GM23338 (cell line): ENCODE measurements around the gene FAM131B. TPM values are rescaled to one million over a fixed set of nuclear protein-coding genes. Genes with fewer than 3 reads are reported as not detected.

Experiments used
- ATAC-seq: fragments of 200-7000 bp; cut with Tn5 transposase; 3 replicates; pipeline ENCODE4 v1.9.1; 2020
- DNase-seq: peaks from one replicate; pipeline ENCODE4 v3.0.0-alpha.2; 2015; ENCODE audit warnings: low spot score
- H2AFZ ChIP-seq: fragments of 200-600 bp; sonication (generic); 2 replicates; pipeline ENCODE4 v1.8.0; 2016; ENCODE audit warnings: antibody characterized with exemption, mild to moderate bottlenecking, moderate library complexity
- H3F3A ChIP-seq: fragments of 200-600 bp; sonication (generic); replicated peaks from 2 replicates; pipeline ENCODE4 v1.8.0; 2017; ENCODE audit warnings: antibody characterized with exemption, mixed run types, low read depth
- H3K27ac ChIP-seq: fragments of 200-600 bp; sonication (generic); 2 replicates; pipeline ENCODE4 v1.6.1; 2016; ENCODE audit warnings: low read depth
- H3K27me3 ChIP-seq: fragments of 200-600 bp; sonication (generic); 2 replicates; pipeline ENCODE4 v1.8.0; 2016; ENCODE audit warnings: mild to moderate bottlenecking, mixed run types, moderate library complexity; ENCODE audit not compliant: insufficient read depth
- H3K36me3 ChIP-seq: fragments of 200-600 bp; sonication (generic); 2 replicates; pipeline ENCODE4 v1.8.0; 2016; ENCODE audit warnings: mild to moderate bottlenecking; ENCODE audit not compliant: insufficient read depth
- H3K4me1 ChIP-seq: fragments of 200-600 bp; sonication (generic); 2 replicates; pipeline ENCODE4 v1.8.0; 2016; ENCODE audit warnings: mild to moderate bottlenecking, moderate library complexity; ENCODE audit not compliant: insufficient read depth
- H3K4me2 ChIP-seq: fragments of 200-600 bp; sonication (generic); 2 replicates; pipeline ENCODE4 v1.7.1; 2017; ENCODE audit warnings: mixed run types
- H3K4me3 ChIP-seq: fragments of 200-600 bp; sonication (generic); 2 replicates; pipeline ENCODE4 v1.6.1; 2016; ENCODE audit warnings: mixed run types
- H3K79me2 ChIP-seq: fragments of 200-600 bp; sonication (generic); replicated peaks from 2 replicates; pipeline ENCODE4 v1.8.0; 2017; ENCODE audit warnings: mild to moderate bottlenecking; ENCODE audit not compliant: insufficient read depth
- H3K9me2 ChIP-seq: fragments of 200-600 bp; sonication (generic); 2 replicates; pipeline ENCODE4 v1.8.0; 2017; ENCODE audit not compliant: insufficient read depth
- H4K20me1 ChIP-seq: fragments of 200-600 bp; sonication (generic); replicated peaks from 2 replicates; pipeline ENCODE4 v1.8.0; 2017; ENCODE audit warnings: mild to moderate bottlenecking; ENCODE audit not compliant: insufficient read depth
- H3K27ac Mint-ChIP-seq: 2 replicates; pipeline ENCODE4 v1.8.0; 2020; ENCODE audit warnings: inconsistent platforms, mild to moderate bottlenecking, moderate library complexity, mixed read lengths
- H3K27me3 Mint-ChIP-seq: 3 replicates; pipeline ENCODE4 v1.8.0; 2022; ENCODE audit warnings: low read depth, mild to moderate bottlenecking, moderate library complexity, mixed read lengths, inconsistent platforms; ENCODE audit not compliant: insufficient read depth, poor library complexity
- H3K36me3 Mint-ChIP-seq: 3 replicates; pipeline ENCODE4 v1.8.0; 2021; ENCODE audit warnings: low read depth, mild to moderate bottlenecking, inconsistent platforms, moderate library complexity, mixed read lengths
- H3K4me1 Mint-ChIP-seq: 3 replicates; pipeline ENCODE4 v1.8.0; 2020; ENCODE audit warnings: mild to moderate bottlenecking, inconsistent platforms, mixed read lengths
- H3K4me3 Mint-ChIP-seq: 3 replicates; pipeline ENCODE4 v1.8.0; 2021; ENCODE audit warnings: moderate library complexity, mild to moderate bottlenecking, inconsistent platforms, mixed read lengths
- H3K9me3 Mint-ChIP-seq: 3 replicates; pipeline ENCODE4 v1.8.0; 2020; ENCODE audit warnings: moderate library complexity, mild to moderate bottlenecking, inconsistent platforms, mixed read lengths
- CREB1 ChIP-seq: fragments of 250-450 bp; sonication (Bioruptor Pico); IDR thresholded peaks from 2 replicates; pipeline ENCODE4 v1.5.0; 2020; ENCODE audit warnings: low read depth, mild to moderate bottlenecking, moderate library complexity
- EZH2 ChIP-seq: fragments of 200-600 bp; sonication (generic); IDR thresholded peaks from one replicate; pipeline ENCODE4 v1.8.0; 2017; ENCODE audit warnings: antibody characterized with exemption, mild to moderate bottlenecking, low read depth; ENCODE audit not compliant: unreplicated experiment
- EZH2phosphoT487 ChIP-seq: fragments of 200-600 bp; sonication (generic); IDR thresholded peaks from one replicate; pipeline ENCODE4 v1.8.1; 2018; ENCODE audit warnings: antibody characterized with exemption; ENCODE audit not compliant: unreplicated experiment
- JUNB ChIP-seq: IDR thresholded peaks from one replicate; pipeline ENCODE4 v1.6.1; 2016; ENCODE audit warnings: antibody characterized with exemption; ENCODE audit not compliant: unreplicated experiment
- NANOG ChIP-seq: IDR thresholded peaks from 2 replicates; pipeline ENCODE4 v1.6.1; 2016; ENCODE audit warnings: antibody characterized with exemption, borderline replicate concordance
- POLR2AphosphoS5 ChIP-seq: IDR thresholded peaks from 2 replicates; pipeline ENCODE4 v1.6.1; 2016; ENCODE audit warnings: antibody characterized with exemption, low read depth
- STAT1 ChIP-seq: IDR thresholded peaks from one replicate; pipeline ENCODE4 v1.6.1; 2016; ENCODE audit warnings: antibody characterized with exemption; ENCODE audit not compliant: unreplicated experiment
- ZNF114 ChIP-seq: fragments of 250-450 bp; sonication (Bioruptor Pico); IDR thresholded peaks from 2 replicates; pipeline ENCODE4 v1.5.0; 2020; ENCODE audit warnings: mild to moderate bottlenecking, moderate library complexity
- ZNF331 ChIP-seq: fragments of 250-450 bp; sonication (Bioruptor Pico); IDR thresholded peaks from 2 replicates; pipeline ENCODE4 v1.5.0; 2020; ENCODE audit warnings: low read depth, mild to moderate bottlenecking, moderate library complexity
- polyA plus RNA-seq: library from polyadenylated mRNA; unstranded; fragments of >200 nt; fragmentation: Nextera tagmentation; extraction: Ambion mirVana; gene quantifications from 2 replicates; pipeline ENCODE4 v1.2.1, GENCODE V29; 2016
- total RNA-seq: library from RNA; depleted of rRNA; stranded (reverse); fragments of >200 nt; shearing (Covaris generic); gene quantifications from 2 replicates; pipeline ENCODE4 v1.2.3, GENCODE V29; 2014
- TF ChIP-seq, protein P1 (sequence below): fragments of 250-450 bp; sonication (Bioruptor Pico); IDR thresholded peaks from 2 replicates; pipeline ENCODE4 v1.5.0; 2020; ENCODE audit warnings: mild to moderate bottlenecking, moderate library complexity
- TF ChIP-seq, protein P2 (sequence below): IDR thresholded peaks from one replicate; pipeline ENCODE4 v1.6.1; 2018; ENCODE audit warnings: antibody characterized with exemption; ENCODE audit not compliant: unreplicated experiment
- TF ChIP-seq, protein P3 (sequence below), 2 experiments: fragments of 200-600 bp in 1 of 2; sonication (generic) in 1 of 2; conservative IDR thresholded peaks; 2 replicates each; pipeline versions ENCODE4 v1.5.1 to v1.6.1; 2016 to 2017; ENCODE audit warnings: antibody characterized with exemption in 2 of 2, low read depth in 2 of 2, mild to moderate bottlenecking in 2 of 2, moderate library complexity in 1 of 2
- TF ChIP-seq, protein P4 (sequence below): IDR thresholded peaks from 2 replicates; pipeline ENCODE4 v1.6.1; 2016; ENCODE audit warnings: antibody characterized with exemption

Gene FAM131B
- total and polyA plus RNA-seq, 2 experiments from 2014 or later = 4.7 to 30.2 TPM

DNA sequence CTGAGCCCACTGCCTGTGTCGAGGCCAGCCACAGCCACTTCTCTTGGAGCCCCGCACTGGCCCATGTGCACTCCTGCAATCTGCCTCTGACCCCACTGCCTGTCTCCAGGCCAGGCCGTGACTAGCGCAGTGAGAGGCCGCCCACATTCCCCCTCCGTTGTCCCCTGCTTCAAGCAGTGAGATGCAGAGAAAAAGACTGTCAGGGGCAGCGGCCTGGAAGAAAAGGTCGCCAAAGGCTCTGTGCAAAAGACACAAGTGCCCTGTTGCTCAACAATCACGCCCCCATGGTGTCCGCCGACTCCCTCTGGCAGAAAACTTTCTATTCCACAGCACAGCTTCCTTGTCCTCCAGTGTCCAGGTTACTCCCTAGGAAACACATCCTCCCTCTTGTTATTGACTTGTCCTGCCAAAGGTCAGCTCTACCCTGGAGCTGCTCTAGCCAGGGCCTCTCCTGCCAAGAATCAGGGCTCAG lies 9.9 kb downstream of the FAM131B start:
- Histone ChIP-seq H3F3A (no peaks in the 10 kb centered on the region), H4K20me1 (no peaks in the 10 kb centered on the region), H3K4me2 (no peak overlapping the region), H3K27me3 (no peaks in the 10 kb centered on the region; the same call in 1 of the 2 replicates), H3K36me3 (peaks cover 1% of the 10 kb centered on the region), H2AFZ (no peak overlapping the region), H3K79me2 (no peaks in the 10 kb centered on the region), H3K9me2 (no peaks in the 10 kb centered on the region), H3K4me3 (no peak overlapping the region), H3K4me1 (no peaks in the 10 kb centered on the region; the same call in 1 of the 2 replicates), H3K27ac (no peak overlapping the region)
- H3K27ac Mint-ChIP-seq = no peak overlapping the region
- H3K27me3 Mint-ChIP-seq = peaks cover 18% of the 10 kb centered on the region
- peaks cover 34% of the 10 kb centered on the region for H3K4me1 Mint-ChIP-seq
- no peaks in the 10 kb centered on the region; the same call in 2 of the 3 replicates for H3K9me3 Mint-ChIP-seq
- no peak for DNase-seq
- TF ChIP-seq, protein P1, sequence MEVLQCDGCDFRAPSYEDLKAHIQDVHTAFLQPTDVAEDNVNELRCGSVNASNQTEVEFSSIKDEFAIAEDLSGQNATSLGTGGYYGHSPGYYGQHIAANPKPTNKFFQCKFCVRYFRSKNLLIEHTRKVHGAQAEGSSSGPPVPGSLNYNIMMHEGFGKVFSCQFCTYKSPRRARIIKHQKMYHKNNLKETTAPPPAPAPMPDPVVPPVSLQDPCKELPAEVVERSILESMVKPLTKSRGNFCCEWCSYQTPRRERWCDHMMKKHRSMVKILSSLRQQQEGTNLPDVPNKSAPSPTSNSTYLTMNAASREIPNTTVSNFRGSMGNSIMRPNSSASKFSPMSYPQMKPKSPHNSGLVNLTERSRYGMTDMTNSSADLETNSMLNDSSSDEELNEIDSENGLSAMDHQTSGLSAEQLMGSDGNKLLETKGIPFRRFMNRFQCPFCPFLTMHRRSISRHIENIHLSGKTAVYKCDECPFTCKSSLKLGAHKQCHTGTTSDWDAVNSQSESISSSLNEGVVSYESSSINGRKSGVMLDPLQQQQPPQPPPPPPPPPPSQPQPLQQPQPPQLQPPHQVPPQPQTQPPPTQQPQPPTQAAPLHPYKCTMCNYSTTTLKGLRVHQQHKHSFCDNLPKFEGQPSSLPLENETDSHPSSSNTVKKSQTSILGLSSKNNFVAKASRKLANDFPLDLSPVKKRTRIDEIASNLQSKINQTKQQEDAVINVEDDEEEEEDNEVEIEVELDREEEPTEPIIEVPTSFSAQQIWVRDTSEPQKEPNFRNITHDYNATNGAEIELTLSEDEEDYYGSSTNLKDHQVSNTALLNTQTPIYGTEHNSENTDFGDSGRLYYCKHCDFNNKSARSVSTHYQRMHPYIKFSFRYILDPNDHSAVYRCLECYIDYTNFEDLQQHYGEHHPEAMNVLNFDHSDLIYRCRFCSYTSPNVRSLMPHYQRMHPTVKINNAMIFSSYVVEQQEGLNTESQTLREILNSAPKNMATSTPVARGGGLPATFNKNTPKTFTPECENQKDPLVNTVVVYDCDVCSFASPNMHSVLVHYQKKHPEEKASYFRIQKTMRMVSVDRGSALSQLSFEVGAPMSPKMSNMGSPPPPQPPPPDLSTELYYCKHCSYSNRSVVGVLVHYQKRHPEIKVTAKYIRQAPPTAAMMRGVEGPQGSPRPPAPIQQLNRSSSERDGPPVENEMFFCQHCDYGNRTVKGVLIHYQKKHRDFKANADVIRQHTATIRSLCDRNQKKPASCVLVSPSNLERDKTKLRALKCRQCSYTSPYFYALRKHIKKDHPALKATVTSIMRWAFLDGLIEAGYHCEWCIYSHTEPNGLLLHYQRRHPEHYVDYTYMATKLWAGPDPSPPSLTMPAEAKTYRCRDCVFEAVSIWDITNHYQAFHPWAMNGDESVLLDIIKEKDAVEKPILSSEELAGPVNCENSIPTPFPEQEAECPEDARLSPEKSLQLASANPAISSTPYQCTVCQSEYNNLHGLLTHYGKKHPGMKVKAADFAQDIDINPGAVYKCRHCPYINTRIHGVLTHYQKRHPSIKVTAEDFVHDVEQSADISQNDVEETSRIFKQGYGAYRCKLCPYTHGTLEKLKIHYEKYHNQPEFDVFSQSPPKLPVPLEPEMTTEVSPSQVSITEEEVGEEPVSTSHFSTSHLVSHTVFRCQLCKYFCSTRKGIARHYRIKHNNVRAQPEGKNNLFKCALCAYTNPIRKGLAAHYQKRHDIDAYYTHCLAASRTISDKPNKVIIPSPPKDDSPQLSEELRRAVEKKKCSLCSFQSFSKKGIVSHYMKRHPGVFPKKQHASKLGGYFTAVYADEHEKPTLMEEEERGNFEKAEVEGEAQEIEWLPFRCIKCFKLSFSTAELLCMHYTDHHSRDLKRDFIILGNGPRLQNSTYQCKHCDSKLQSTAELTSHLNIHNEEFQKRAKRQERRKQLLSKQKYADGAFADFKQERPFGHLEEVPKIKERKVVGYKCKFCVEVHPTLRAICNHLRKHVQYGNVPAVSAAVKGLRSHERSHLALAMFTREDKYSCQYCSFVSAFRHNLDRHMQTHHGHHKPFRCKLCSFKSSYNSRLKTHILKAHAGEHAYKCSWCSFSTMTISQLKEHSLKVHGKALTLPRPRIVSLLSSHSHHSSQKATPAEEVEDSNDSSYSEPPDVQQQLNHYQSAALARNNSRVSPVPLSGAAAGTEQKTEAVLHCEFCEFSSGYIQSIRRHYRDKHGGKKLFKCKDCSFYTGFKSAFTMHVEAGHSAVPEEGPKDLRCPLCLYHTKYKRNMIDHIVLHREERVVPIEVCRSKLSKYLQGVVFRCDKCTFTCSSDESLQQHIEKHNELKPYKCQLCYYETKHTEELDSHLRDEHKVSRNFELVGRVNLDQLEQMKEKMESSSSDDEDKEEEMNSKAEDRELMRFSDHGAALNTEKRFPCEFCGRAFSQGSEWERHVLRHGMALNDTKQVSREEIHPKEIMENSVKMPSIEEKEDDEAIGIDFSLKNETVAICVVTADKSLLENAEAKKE (CRISPR knock-in tag) = no peak
- TF ChIP-seq STAT1 = no peak
- no peak for TF ChIP-seq CREB1 (CRISPR knock-in tag)
- TF ChIP-seq, protein P2, sequence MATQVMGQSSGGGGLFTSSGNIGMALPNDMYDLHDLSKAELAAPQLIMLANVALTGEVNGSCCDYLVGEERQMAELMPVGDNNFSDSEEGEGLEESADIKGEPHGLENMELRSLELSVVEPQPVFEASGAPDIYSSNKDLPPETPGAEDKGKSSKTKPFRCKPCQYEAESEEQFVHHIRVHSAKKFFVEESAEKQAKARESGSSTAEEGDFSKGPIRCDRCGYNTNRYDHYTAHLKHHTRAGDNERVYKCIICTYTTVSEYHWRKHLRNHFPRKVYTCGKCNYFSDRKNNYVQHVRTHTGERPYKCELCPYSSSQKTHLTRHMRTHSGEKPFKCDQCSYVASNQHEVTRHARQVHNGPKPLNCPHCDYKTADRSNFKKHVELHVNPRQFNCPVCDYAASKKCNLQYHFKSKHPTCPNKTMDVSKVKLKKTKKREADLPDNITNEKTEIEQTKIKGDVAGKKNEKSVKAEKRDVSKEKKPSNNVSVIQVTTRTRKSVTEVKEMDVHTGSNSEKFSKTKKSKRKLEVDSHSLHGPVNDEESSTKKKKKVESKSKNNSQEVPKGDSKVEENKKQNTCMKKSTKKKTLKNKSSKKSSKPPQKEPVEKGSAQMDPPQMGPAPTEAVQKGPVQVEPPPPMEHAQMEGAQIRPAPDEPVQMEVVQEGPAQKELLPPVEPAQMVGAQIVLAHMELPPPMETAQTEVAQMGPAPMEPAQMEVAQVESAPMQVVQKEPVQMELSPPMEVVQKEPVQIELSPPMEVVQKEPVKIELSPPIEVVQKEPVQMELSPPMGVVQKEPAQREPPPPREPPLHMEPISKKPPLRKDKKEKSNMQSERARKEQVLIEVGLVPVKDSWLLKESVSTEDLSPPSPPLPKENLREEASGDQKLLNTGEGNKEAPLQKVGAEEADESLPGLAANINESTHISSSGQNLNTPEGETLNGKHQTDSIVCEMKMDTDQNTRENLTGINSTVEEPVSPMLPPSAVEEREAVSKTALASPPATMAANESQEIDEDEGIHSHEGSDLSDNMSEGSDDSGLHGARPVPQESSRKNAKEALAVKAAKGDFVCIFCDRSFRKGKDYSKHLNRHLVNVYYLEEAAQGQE = no peak
- no peak for TF ChIP-seq EZH2
- no peak; the same call in 1 of the 2 replicates for TF ChIP-seq POLR2AphosphoS5
- no peak for TF ChIP-seq JUNB
- no peak for TF ChIP-seq NANOG
- TF ChIP-seq ZNF331 (CRISPR knock-in tag) = no peak
- no peak for TF ChIP-seq ZNF114 (CRISPR knock-in tag)
- TF ChIP-seq, protein P3, sequence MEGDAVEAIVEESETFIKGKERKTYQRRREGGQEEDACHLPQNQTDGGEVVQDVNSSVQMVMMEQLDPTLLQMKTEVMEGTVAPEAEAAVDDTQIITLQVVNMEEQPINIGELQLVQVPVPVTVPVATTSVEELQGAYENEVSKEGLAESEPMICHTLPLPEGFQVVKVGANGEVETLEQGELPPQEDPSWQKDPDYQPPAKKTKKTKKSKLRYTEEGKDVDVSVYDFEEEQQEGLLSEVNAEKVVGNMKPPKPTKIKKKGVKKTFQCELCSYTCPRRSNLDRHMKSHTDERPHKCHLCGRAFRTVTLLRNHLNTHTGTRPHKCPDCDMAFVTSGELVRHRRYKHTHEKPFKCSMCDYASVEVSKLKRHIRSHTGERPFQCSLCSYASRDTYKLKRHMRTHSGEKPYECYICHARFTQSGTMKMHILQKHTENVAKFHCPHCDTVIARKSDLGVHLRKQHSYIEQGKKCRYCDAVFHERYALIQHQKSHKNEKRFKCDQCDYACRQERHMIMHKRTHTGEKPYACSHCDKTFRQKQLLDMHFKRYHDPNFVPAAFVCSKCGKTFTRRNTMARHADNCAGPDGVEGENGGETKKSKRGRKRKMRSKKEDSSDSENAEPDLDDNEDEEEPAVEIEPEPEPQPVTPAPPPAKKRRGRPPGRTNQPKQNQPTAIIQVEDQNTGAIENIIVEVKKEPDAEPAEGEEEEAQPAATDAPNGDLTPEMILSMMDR (conservative IDR thresholded peaks at IDR 0.05; ENCODE audit: low read depth in 2 of 2) = no peak
- no peak for TF ChIP-seq EZH2phosphoT487
- TF ChIP-seq, protein P4, sequence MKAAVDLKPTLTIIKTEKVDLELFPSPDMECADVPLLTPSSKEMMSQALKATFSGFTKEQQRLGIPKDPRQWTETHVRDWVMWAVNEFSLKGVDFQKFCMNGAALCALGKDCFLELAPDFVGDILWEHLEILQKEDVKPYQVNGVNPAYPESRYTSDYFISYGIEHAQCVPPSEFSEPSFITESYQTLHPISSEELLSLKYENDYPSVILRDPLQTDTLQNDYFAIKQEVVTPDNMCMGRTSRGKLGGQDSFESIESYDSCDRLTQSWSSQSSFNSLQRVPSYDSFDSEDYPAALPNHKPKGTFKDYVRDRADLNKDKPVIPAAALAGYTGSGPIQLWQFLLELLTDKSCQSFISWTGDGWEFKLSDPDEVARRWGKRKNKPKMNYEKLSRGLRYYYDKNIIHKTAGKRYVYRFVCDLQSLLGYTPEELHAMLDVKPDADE = no peak
- H3K36me3 Mint-ChIP-seq = peaks cover 34% of the 10 kb centered on the region
- H3K4me3 Mint-ChIP-seq = no peak overlapping the region; the same call in 2 of the 3 replicates
- ATAC-seq = peak; percentile 40
